Peyer's patch (tissue), 4 donors: ENCODE measurements around the gene ZSCAN2. TPM values are rescaled to one million over a fixed set of nuclear protein-coding genes. Genes with fewer than 3 reads are reported as not detected.

Experiments used
- DNase-seq, 3 donors: peaks; one replicate each; pipeline ENCODE4 v3.0.0-alpha.2; 2017 to 2019
- H3K27ac ChIP-seq, 4 donors: fragments of 200-600 bp; sonication (generic); one replicate each; pipeline ENCODE4 v1.5.1; 2016 to 2019
- H3K27me3 ChIP-seq, 2 donors: fragments of 200-600 bp; sonication (generic); one replicate each; pipeline ENCODE4 v1.5.1; 2019
- H3K36me3 ChIP-seq, 3 donors: fragments of 200-600 bp; sonication (generic); one replicate each; pipeline ENCODE4 v1.5.1; 2016 to 2019
- H3K4me1 ChIP-seq, 4 donors: fragments of 200-600 bp; sonication (generic); one replicate each; pipeline ENCODE4 v1.5.1; 2016 to 2019
- H3K4me3 ChIP-seq, 4 donors: fragments of 200-600 bp; sonication (generic); 1 replicate in 3 of 4; 2 replicates in 1 of 4; pipeline ENCODE4 v1.5.1; 2016 to 2019; ENCODE audit warnings: mild to moderate bottlenecking in 1 of 4
- H3K9me3 ChIP-seq, 4 donors: fragments of 200-600 bp; sonication (generic); one replicate each; pipeline ENCODE4 v1.5.1; 2016 to 2019; ENCODE audit warnings: mild to moderate bottlenecking in 1 of 4
- CTCF ChIP-seq, 6 experiments: fragments of 450-650 bp in 4 of 6; fragments of 200-600 bp in 2 of 6; sonication (generic) in 1 of 6; IDR thresholded peaks; one replicate each; pipeline ENCODE4 v1.5.1; 2017 to 2019; ENCODE audit warnings: antibody characterized with exemption in 6 of 6, mild to moderate bottlenecking in 3 of 6, moderate library complexity in 1 of 6
- POLR2A ChIP-seq, 2 donors: fragments of 450-650 bp; IDR thresholded peaks; one replicate each; pipeline ENCODE4 v1.5.1; 2017; ENCODE audit warnings: antibody characterized with exemption in 2 of 2, mild to moderate bottlenecking in 2 of 2, moderate library complexity in 2 of 2
- total RNA-seq, 4 donors: library from RNA; depleted of rRNA; stranded (reverse); fragments of >200 nt; gene quantifications; one replicate each; pipeline ENCODE4 v1.1.0, GENCODE V29; 2016

ZSCAN2 gene
- total RNA-seq, 4 donors from 2014 or later: 4.4 to 22.3 (median 10.2) TPM

GRCh38 chr15:84624359-84624758 is 23.6 kb downstream of the ZSCAN2 start:
- Histone ChIP-seq H3K9me3 (peaks cover 0 to 16% (median 12%) of the 10 kb centered on the region in 4 donors), H3K4me1 (no peaks in the 10 kb centered on the region), H3K27ac (no peak overlapping the region), H3K36me3 (peaks cover 0 to 28% (median 0%) of the 10 kb centered on the region in 3 donors), H3K4me3 (no peak overlapping the region), H3K27me3 (no peaks in the 10 kb centered on the region)
- no peak for TF ChIP-seq POLR2A (IDR thresholded peaks at IDR 0.05)
- no peak for TF ChIP-seq CTCF (IDR thresholded peaks at IDR 0.05)
- DNase-seq: no peak

GRCh38 chr15:84625123-84625522 is 24.3 kb downstream of the ZSCAN2 start:
- no peaks in the 10 kb centered on the region for H3K27me3 ChIP-seq
- TF ChIP-seq POLR2A (IDR thresholded peaks at IDR 0.05) (no peak), CTCF (IDR thresholded peaks at IDR 0.05) (no peak)
- peaks cover 0 to 28% (median 0%) of the 10 kb centered on the region in 3 donors for H3K36me3 ChIP-seq
- no peak for DNase-seq
- H3K4me3 ChIP-seq: no peak overlapping the region
- peaks cover 0 to 16% (median 12%) of the 10 kb centered on the region in 4 donors for H3K9me3 ChIP-seq
- H3K4me1 ChIP-seq: no peaks in the 10 kb centered on the region
- no peak overlapping the region for H3K27ac ChIP-seq

DNA sequence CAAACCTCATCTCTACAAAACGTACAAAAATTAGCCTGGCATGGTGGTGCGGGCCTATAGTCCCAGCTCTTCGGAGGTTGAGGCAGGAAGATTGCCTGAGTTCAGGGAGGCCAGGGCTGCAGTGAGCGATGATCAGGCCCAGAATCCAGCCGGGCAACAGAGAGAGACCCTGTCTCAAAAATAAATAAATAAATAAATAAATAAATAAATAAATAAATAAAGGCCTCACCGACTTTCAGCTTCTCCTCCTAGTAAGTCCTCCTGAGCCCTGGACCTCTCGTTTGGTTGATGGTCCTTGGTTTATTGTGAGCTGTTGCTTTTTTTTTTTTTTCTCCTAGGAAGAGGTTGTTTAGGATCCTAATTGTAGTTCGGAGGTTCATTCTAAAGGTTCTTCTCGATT is 28.2 kb downstream of the ZSCAN2 start:
- peaks cover 2 to 15% (median 13%) of the 10 kb centered on the region in 4 donors for H3K4me1 ChIP-seq
- H3K27ac ChIP-seq: no peak overlapping the region
- peaks cover 0 to 6% (median 0%) of the 10 kb centered on the region in 3 donors for H3K36me3 ChIP-seq
- no peaks in the 10 kb centered on the region for H3K9me3 ChIP-seq
- H3K4me3 ChIP-seq: no peak overlapping the region
- no peaks in the 10 kb centered on the region for H3K27me3 ChIP-seq
- DNase-seq: no peak
- no peak for TF ChIP-seq CTCF (IDR thresholded peaks at IDR 0.05)
- no peak for TF ChIP-seq POLR2A (IDR thresholded peaks at IDR 0.05)

- no peaks in the 10 kb centered on the region for H3K9me3 ChIP-seq
- peaks cover 2 to 24% (median 13%) of the 10 kb centered on the region in 4 donors for H3K4me1 ChIP-seq
- peak overlapping the region; percentile 58 to 82 (median 67) for H3K4me3 ChIP-seq
- DNase-seq: no peak
- H3K36me3 ChIP-seq: peaks cover 0 to 6% (median 0%) of the 10 kb centered on the region in 3 donors
- H3K27ac ChIP-seq: peak overlapping the region; percentile 80 to 94 (median 87)
- no peaks in the 10 kb centered on the region for H3K27me3 ChIP-seq
- TF ChIP-seq POLR2A (IDR thresholded peaks at IDR 0.05): no peak
- no peak for TF ChIP-seq CTCF (IDR thresholded peaks at IDR 0.05)
Measured at GRCh38 chr15:84631706-84632272, 31.0 kb downstream of the ZSCAN2 start.

DNA sequence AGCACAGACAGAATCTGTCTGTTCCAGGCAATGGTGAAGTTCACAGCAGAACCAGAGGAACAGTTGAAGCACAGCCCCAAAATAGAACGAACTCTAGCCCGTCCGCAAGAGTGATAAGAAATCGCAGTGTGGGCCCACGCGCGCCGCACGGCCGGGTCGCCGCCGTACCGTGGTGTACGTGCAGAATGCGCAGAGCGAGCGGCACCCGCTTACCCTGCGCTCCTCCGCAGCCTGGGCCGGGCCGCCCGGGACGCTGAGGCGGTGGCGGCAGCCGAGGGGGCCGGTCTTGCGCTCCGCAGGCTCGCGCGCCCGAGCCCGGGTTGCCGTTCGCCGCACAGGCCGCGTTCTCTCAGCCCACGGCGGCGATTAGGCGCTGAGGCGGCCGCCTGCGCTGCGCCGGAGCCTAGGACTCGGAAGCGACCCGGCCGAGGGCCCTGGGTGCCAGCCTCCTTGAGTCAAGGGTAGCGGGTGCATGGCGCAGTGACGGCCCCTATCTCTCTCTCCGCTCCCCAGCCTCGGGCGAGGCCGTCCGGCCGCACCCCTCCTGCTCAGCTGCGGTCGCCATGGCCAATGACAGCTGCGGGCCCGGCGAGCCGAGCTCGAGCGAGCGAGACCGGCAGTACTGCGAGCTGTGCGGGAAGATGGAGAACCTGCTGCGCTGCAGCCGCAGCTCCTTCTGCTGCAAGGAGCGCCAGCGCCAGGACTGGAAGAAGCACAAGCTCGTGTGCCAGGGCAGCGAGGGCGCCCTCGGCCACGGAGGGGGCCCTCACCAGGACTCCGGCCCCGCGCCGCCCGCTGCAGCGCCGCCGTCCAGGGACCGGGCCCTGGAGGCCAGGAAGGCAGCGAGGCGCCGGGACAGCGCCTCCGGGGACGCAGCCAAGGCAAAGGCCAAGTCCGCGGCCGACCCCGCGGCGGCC is 32.8 kb downstream of the ZSCAN2 start:
- Histone ChIP-seq H3K36me3 (peaks cover 0 to 22% (median 0%) of the 10 kb centered on the region in 3 donors), H3K4me3 (peak overlapping the region; percentile 51 to 82 (median 67)), H3K9me3 (no peaks in the 10 kb centered on the region), H3K27me3 (no peaks in the 10 kb centered on the region), H3K27ac (peak overlapping the region; percentile 81 to 97 (median 94)), H3K4me1 (peaks cover 2 to 24% (median 13%) of the 10 kb centered on the region in 4 donors)
- TF ChIP-seq POLR2A (IDR thresholded peaks at IDR 0.05): peak; percentile 25 to 40
- TF ChIP-seq CTCF (IDR thresholded peaks at IDR 0.05): no peak
- DNase-seq: peak; percentile 65 to 87 (median 84)
